NCI-H526 treated with DMSO at 0.1 percent for 48 hours (cell line): ENCODE results near the gene GEMIN8.

Experiments used
- DNase-seq: peaks from one replicate; lab custom pipeline; 2025; lab: John Stamatoyannopoulos, UW

The GEMIN8 gene

DNA sequence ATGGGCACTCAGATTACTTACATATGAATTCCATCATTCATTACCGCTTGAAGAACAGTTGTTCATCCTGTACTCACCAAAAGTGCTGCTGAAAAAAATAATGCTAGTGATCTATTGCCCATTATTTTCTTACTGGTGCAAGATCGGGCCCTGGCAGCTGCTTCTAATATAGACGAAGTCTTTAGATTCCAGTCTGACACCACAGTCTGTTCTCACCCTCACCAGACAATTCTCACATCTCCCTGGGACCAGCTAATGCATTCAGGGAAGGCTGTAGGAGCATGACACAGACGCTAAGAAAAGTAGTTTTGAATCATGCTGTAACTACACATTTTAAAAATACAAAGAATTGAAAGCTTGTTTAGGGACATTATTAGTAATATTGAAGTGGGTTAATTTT lies 13.8 kb downstream of the GEMIN8 start:
- DNase-seq = no peak

DNA sequence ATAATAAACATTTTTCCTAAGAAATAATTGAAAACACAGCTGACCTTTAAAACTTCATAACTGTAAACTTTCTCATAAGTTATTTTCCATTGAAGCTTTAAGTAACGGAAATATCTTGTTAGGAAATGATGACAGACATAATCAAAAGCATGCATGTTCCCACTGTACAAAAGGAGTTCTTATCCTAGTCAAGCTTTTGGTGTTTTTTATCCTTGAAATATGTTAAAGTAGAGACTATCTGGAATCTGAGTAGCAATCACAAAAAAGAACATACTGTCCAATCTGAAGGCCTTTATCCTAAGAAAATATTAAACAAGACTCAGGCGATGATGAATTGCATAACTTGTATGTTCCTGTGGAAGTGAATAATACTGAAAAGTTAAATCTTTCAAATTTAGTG lies 14.4 kb downstream of the GEMIN8 start:
- DNase-seq = no peak

DNA sequence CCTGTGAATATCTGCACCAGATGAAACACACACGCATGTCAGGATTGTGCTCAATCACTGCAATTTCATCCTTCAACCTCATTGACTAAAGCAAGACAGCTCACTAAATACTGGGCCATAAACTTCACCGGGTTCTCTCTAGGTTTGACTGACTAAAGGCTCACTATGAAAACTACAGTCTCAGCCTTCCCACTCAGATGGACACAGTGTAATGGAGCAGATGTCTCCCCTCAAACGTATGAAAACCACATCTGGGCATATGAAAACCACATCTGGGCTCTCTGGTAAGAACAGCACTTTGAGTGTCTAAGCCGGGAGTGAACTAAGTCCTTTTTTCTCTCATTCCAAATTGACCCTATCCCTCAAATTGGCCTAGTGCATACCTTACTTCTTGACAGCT lies 15.2 kb downstream of the GEMIN8 start:
- no peak for DNase-seq

- DNase-seq = no peak
Observed at GRCh38 chrX:14013054-14013453, 16.6 kb downstream of the GEMIN8 start.

GRCh38 chrX:14010566-14010965 lies 19.1 kb downstream of the GEMIN8 start:
- DNase-seq = no peak

- no peak for DNase-seq
Observed at GRCh38 chrX:14006540-14006939, 23.2 kb downstream of the GEMIN8 start.

- DNase-seq = no peak
Observed at GRCh38 chrX:14003876-14004425, 25.7 kb downstream of the GEMIN8 start.

DNA sequence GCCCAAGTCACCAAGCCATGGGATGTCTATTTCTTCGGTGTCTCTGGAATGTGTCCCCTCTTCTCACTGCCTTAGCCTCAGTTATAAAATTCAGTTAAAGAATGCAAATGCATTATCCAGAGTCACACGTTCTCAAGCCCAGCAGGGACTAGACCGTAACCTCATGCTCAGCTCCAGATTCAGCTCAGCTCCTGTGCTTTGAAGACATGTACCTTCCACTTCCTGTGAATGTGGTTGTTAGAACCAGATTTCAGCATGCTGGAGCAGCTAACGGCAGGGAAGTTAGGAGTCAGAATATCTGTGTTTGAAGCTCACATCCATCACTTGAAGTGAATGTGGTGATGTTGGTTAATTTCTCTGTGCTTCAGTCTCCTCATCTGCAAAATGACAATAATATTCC lies 26.7 kb downstream of the GEMIN8 start:
- no peak for DNase-seq

DNA sequence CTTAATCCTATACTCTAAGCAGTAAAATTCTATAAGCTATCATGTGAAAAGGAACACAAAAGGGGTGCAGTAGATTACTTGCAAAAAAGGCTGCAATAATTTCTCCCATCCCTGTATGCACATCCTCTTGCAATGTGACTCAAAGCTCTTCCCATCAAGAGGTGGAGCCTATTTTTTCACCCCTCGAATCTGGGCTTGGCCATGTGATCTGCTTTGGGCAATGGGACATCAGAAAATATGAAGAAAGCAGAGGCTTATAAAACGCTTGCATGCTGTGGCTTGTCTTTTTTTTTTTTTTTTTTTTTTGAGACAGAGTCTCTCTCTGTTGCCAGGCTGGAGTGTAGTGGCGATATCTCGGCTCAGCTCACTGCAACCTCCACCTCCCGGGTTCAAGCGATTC lies 33.0 kb downstream of the GEMIN8 start:
- DNase-seq = no peak

GRCh38 chrX:13994536-13995080 lies 35.1 kb downstream of the GEMIN8 start:
- no peak for DNase-seq

DNA sequence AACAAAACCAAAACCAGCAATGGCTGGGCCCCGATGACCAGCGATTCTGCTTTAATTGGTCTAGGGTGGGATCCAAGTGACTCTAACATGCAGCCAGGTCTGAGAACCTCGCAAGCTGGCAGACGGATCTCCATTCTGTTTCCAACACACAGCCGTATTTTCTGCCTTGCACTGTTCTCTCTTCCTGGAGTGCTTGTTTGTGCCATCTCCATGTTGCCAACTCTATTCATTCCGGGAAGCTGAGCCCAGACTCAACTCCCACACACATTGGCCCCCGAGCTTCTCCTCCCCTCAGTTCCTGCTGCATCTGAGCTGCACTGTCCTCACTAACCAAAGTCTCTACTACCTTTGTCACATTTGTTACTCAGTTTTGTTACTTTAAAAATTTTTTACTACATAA lies 35.6 kb downstream of the GEMIN8 start:
- no peak for DNase-seq

DNA sequence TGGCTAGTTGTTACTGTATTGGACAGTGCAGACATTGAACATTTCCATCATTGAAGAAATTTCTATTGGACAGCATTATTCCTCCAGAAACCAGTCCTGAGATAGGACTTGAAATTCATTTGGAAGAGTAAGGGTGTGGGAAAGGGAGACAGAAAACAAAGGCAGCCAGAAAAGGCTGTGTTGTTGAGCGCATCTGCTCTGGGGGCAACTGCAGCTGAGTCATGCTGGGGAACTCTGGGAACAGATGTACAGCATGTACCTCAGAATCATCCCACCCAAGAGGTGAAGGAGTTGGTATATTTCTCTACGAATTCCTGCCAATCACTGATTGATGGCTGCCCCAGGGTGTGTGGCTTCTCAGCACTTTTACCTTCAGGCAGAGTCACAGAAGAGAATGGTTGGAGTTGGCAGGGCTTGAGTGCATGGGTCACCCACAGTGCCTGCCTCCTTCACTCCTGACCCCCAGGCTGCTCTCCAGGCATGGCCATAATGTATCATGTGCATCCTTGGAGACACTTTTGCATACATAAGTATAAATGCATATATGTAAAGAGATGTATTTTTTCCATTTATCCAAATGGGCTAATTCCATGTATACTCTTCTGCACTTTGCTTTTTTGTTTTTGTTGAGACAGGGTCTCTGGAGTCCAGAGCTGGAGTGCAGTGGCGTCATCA lies 39.4 kb downstream of the GEMIN8 start:
- DNase-seq = no peak

DNA sequence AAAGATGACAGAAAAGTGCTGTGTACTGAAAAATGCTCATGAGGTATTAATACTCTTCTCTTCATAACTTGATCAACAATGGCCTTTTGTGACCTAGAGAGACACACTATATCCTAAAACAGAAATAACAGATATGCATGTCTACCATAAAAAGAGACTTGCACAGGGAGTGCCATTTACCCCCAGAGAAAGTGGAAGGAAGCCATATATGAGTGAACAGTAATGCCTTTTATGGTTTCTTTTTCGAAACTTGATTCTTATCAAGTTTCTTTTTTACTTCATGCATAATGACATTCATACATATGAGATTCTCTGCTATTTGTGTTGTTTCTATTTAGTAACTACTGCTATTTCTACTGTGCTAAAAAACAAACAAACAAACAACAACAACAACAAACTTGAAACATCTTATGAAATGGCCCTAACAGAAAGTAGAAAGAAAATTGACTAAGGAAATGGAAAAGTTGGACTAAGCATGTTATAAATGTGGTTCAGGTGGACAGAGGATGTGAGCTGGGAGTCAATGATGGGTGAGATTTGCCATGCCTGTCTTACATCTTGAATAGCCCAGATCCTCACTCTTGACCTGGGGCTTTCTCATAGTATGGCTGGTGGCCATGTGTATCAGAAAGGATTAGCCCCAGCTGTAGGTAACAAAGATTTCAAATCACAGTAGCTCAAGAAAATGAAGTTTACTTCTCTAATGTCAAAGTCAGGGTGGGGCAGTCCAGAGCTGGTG lies 43.8 kb downstream of the GEMIN8 start:
- DNase-seq = no peak

DNA sequence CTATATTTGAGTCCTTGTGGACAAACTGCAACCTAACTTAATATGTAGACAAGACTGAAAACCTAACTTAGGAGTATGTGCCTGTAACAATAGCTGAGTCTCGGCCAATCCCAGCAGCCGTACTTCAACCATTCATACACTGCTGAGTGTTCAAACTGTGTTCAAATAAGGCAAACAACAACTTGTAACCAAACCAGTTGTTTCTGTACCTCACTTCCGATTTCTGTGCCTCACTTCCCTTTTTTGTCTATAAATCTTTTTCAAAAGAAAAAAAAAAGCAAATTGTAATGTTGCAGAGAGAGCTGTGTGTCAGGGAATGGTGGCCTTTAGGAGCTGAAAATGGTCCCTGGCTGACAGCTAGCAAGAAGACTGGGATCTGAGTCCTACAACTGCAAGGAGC lies 46.0 kb downstream of the GEMIN8 start:
- DNase-seq = no peak

DNA sequence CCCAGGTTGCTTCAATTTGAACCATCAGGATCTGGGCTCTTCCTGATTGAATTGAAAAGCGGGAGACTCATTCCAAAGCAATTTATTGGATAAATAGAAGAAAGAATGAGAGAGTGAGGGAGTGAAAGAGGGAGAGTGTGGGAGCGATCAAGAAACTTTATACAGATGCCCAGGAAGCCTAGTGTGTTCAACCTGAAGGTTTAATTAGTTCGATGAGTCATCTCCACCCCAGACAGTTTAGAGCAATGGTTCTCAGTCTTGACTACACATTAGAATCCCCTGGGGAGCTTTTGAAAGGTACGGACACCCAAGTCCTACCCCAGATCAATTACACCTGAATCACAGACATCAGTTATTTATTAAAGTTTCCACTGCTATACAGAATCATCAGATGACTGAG lies 61.5 kb downstream of the GEMIN8 start:
- no peak for DNase-seq

GRCh38 chrX:13967636-13968035 lies 62.1 kb downstream of the GEMIN8 start:
- DNase-seq = no peak

GRCh38 chrX:13966793-13967125 lies 62.9 kb downstream of the GEMIN8 start:
- DNase-seq = no peak

DNA sequence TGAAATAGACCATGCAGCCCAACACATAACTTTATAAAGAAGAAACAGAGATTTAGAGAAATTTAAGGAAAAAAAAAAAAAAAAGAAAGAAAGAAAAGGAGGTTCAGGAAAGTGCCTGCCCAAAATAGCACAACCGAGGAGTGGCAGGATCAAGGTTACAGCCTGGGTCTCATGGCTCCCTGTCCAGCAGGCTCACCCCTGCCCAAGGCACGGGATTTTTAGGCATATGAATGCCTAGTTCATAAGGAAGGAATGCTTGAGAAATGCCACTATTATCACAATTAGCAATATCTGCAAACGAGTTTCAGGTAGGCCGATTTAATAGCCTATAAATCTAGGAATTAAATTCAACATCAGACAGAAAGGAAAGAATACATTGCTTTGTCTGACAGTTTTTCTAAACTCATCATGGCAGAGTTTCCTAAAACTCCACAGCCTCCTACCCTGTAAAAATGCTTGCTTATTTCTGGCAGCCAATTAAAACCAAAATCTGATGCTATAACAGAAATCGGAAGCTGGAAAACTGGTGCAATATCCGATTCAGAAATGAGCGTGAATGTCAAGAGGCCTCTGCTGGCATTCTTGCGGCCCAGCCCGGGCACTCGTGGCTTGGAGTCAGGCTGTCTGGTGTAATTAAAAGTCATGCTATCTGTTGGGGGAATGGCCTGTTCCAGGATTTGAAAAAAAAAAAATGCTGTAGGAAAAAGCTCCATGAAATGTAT lies 63.5 kb downstream of the GEMIN8 start:
- no peak for DNase-seq

DNA sequence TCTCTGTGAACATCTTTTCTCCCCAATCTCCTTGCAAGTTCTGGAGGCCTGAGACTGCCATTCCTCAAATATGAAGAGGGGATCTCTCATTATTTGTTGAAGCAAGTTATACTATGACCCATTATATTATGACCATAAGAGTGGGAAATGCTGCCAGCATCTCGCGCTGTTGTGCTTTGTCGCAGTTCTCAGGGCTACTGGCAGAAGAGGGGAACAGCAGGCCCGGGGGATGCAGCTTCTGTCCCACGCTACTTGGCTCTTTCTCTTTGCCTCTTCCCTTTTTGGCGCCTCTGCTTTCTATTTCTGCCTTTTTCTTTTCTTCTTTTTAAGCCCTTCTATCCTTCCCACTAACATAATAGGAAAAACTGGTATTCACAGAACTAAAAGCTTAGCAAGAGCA lies 64.2 kb downstream of the GEMIN8 start:
- DNase-seq = no peak

DNA sequence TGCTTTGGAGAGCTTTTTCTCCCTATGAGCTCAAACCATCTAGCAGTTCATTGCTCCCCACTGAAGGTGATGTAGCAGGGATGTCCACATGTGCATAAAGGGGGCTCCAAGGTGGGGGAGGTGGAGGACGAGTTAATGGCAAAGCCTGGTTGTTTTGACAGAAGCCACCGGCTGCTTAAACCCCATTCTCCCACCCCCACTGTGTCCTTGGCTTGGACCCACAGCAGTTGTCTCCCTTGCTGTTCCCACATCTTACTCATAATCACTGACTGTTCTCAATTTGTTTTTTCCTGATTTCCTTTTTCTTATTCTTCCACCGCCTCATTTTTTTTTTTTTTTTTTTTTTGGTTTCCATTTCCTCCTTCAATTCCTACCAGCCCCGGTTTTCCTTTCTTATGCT lies 72.7 kb downstream of the GEMIN8 start:
- DNase-seq = no peak
